MM.1S (cell line): Measurements from ENCODE around the gene ALDH8A1.
"Not testable (repeated sequence)": the region's sequence is repeated elsewhere in the genome, so short reads cannot be mapped to it uniquely, and the experiment has no call there.

Source experiments
- DNase-seq: peaks from one replicate; pipeline ENCODE4 v3.0.0-alpha.2; 2015
- H2AFZ ChIP-seq: fragments of 300-600 bp; sonication (generic); 2 replicates; pipeline ENCODE4 v1.6.0; 2016; ENCODE audit warnings: antibody characterized with exemption, low read length
- H3F3A ChIP-seq: fragments of 300-600 bp; sonication (generic); 2 replicates; pipeline ENCODE4 v1.6.1; 2016; ENCODE audit warnings: mild to moderate bottlenecking, antibody characterized with exemption, low read length, moderate library complexity, mixed read lengths; ENCODE audit not compliant: insufficient read depth
- H3K27ac ChIP-seq: fragments of 300-600 bp; sonication (generic); 2 replicates; pipeline ENCODE4 v1.5.1; 2016; ENCODE audit warnings: mild to moderate bottlenecking, low read length
- H3K27me3 ChIP-seq: fragments of 300-600 bp; sonication (generic); replicated peaks from 2 replicates; pipeline ENCODE4 v1.6.0; 2016; ENCODE audit warnings: low read length; ENCODE audit not compliant: insufficient read depth
- H3K36me3 ChIP-seq: fragments of 300-600 bp; sonication (generic); replicated peaks from 2 replicates; pipeline ENCODE4 v1.6.1; 2016; ENCODE audit warnings: mild to moderate bottlenecking, low read length, mixed read lengths; ENCODE audit not compliant: insufficient read depth
- H3K4me1 ChIP-seq: fragments of 300-600 bp; sonication (generic); 2 replicates; pipeline ENCODE4 v1.6.1; 2016; ENCODE audit warnings: low read length, mixed read lengths
- H3K4me2 ChIP-seq: fragments of 300-600 bp; sonication (generic); 2 replicates; pipeline ENCODE4 v1.6.0; 2016; ENCODE audit warnings: low read depth, low read length
- H3K4me3 ChIP-seq: fragments of 300-600 bp; sonication (generic); 2 replicates; pipeline ENCODE4 v1.5.1; 2016; ENCODE audit warnings: low read length, mixed read lengths
- H3K79me2 ChIP-seq: fragments of 300-600 bp; sonication (generic); 2 replicates; pipeline ENCODE4 v1.6.1; 2016; ENCODE audit warnings: mixed run types, low read length, mixed read lengths
- H3K9ac ChIP-seq: fragments of 300-600 bp; sonication (generic); 2 replicates; pipeline ENCODE4 v1.6.1; 2016; ENCODE audit warnings: low read length, mixed read lengths
- H3K9me2 ChIP-seq: fragments of 300-600 bp; sonication (generic); replicated peaks from 2 replicates; pipeline ENCODE4 v1.6.1; 2016; ENCODE audit warnings: mild to moderate bottlenecking, low read length, mixed read lengths; ENCODE audit not compliant: insufficient read depth
- H3K9me3 ChIP-seq: fragments of 300-600 bp; sonication (generic); replicated peaks from 2 replicates; pipeline ENCODE4 v1.6.1; 2016; ENCODE audit warnings: mild to moderate bottlenecking, low read length, mixed read lengths; ENCODE audit not compliant: insufficient read depth
- H4K20me1 ChIP-seq: fragments of 300-600 bp; sonication (generic); 2 replicates; pipeline ENCODE4 v1.6.1; 2016; ENCODE audit warnings: mild to moderate bottlenecking, low read length, moderate library complexity, mixed read lengths; ENCODE audit not compliant: insufficient read depth
- CTCF ChIP-seq: fragments of 300-600 bp; sonication (generic); IDR thresholded peaks from 2 replicates; pipeline ENCODE4 v1.5.1; 2016; ENCODE audit warnings: antibody characterized with exemption, low read length, mixed read lengths
- EZH2 ChIP-seq: fragments of 300-600 bp; sonication (generic); optimal IDR thresholded peaks from 2 replicates; pipeline ENCODE3; 2017; ENCODE audit warnings: low read depth, mild to moderate bottlenecking, antibody characterized with exemption, low read length, mixed read lengths
- EZH2phosphoT487 ChIP-seq: fragments of 300-600 bp; sonication (generic); IDR thresholded peaks from 2 replicates; pipeline ENCODE4 v1.6.1; 2018; ENCODE audit warnings: antibody characterized with exemption, low read length

Gene ALDH8A1

GRCh38 chr6:134902074-134902861 lies 47.6 kb downstream of the ALDH8A1 start:
- H3K27me3 ChIP-seq, result no peaks in the 10 kb centered on the region
- H3K27ac ChIP-seq, result no peak overlapping the region
- H3K9me2 ChIP-seq, result no peaks in the 10 kb centered on the region
- no peak for TF ChIP-seq CTCF
- TF ChIP-seq EZH2, result no peak
- TF ChIP-seq EZH2phosphoT487, result no peak
- H3K4me2 ChIP-seq, result no peak overlapping the region
- no peaks in the 10 kb centered on the region for H4K20me1 ChIP-seq
- H3F3A ChIP-seq, result no peaks in the 10 kb centered on the region
- no peak for DNase-seq
- no peaks in the 10 kb centered on the region for H3K79me2 ChIP-seq
- H3K4me3 ChIP-seq, result no peak overlapping the region
- no peaks in the 10 kb centered on the region for H3K9me3 ChIP-seq
- no peaks in the 10 kb centered on the region for H3K4me1 ChIP-seq
- no peak overlapping the region for H3K9ac ChIP-seq
- H2AFZ ChIP-seq, result no peak overlapping the region
- H3K36me3 ChIP-seq, result no peaks in the 10 kb centered on the region

GRCh38 chr6:134898575-134898974 lies 51.3 kb downstream of the ALDH8A1 start:
- no peak for TF ChIP-seq CTCF
- TF ChIP-seq EZH2phosphoT487, result no peak
- TF ChIP-seq EZH2, result no peak
- Histone ChIP-seq H3F3A (no peaks in the 10 kb centered on the region), H3K4me2 (no peak overlapping the region), H3K4me1 (no peaks in the 10 kb centered on the region), H3K36me3 (no peaks in the 10 kb centered on the region), H3K27me3 (no peaks in the 10 kb centered on the region), H3K9me3 (no peaks in the 10 kb centered on the region), H3K9me2 (no peaks in the 10 kb centered on the region), H3K79me2 (no peaks in the 10 kb centered on the region), H4K20me1 (no peaks in the 10 kb centered on the region), H3K9ac (no peak overlapping the region), H3K27ac (no peak overlapping the region), H3K4me3 (no peak overlapping the region), H2AFZ (no peak overlapping the region)
- no peak for DNase-seq

- not testable (repeated sequence) for DNase-seq, H3K36me3 ChIP-seq, H3K4me2 ChIP-seq, H3F3A ChIP-seq, H3K9me3 ChIP-seq, H3K4me3 ChIP-seq, H2AFZ ChIP-seq, H3K27ac ChIP-seq, H3K9me2 ChIP-seq, H3K4me1 ChIP-seq, H3K27me3 ChIP-seq, H3K79me2 ChIP-seq, H4K20me1 ChIP-seq, H3K9ac ChIP-seq
These were observed 51.7 kb downstream of the ALDH8A1 start for GRCh38 chr6:134898166-134898565.

- H4K20me1 ChIP-seq, result no peaks in the 10 kb centered on the region
- H3K4me2 ChIP-seq, result no peak overlapping the region
- H3K79me2 ChIP-seq, result no peaks in the 10 kb centered on the region
- no peak overlapping the region for H3K4me3 ChIP-seq
- DNase-seq, result no peak
- H2AFZ ChIP-seq, result no peak overlapping the region
- no peak overlapping the region for H3K9ac ChIP-seq
- TF ChIP-seq EZH2 (no peak), CTCF (no peak), EZH2phosphoT487 (no peak)
- no peak overlapping the region for H3K27ac ChIP-seq
- no peaks in the 10 kb centered on the region for H3F3A ChIP-seq
- H3K36me3 ChIP-seq, result no peaks in the 10 kb centered on the region
- no peaks in the 10 kb centered on the region for H3K9me3 ChIP-seq
- no peaks in the 10 kb centered on the region for H3K27me3 ChIP-seq
- H3K9me2 ChIP-seq, result no peaks in the 10 kb centered on the region
- H3K4me1 ChIP-seq, result no peaks in the 10 kb centered on the region
These were observed 53.0 kb downstream of the ALDH8A1 start for GRCh38 chr6:134896910-134897309.
